Retinal pigment epithelial cell (primary cell): ENCODE measurements around the gene NEK8.
A peak's percentile ranks its signal among the peaks of the same experiment; 100 is the strongest.

Source experiments
- DNase-seq: peaks from one replicate; pipeline ENCODE4 v3.0.0-alpha.2; 2010; ENCODE audit warnings: low read depth
- H3K4me3 ChIP-seq: 2 replicates; pipeline ENCODE4 v1.5.1; 2011; ENCODE audit warnings: mild to moderate bottlenecking, low read length, control low read depth, moderate library complexity
- CTCF ChIP-seq: conservative IDR thresholded peaks from 2 replicates; pipeline ENCODE4 v1.5.1; 2011; ENCODE audit warnings: low read depth, low read length, control low read depth, inconsistent platforms

NEK8 gene

GRCh38 chr17:28728364-28729200 lies at the start of gene NEK8:
NEK8 (plus strand) TSS chr17:28728788; CDS start chr17:28728814, 26 bp downstream.
- peak within 1 kb of the TSS; percentile 88 for H3K4me3 ChIP-seq
- TF ChIP-seq CTCF, result no peak
- DNase-seq, result peak; percentile 64

- H3K4me3 ChIP-seq, result no peak overlapping the region
- no peak for TF ChIP-seq CTCF
- no peak for DNase-seq
These were observed 45.9 kb upstream of the NEK8 start for GRCh38 chr17:28682655-28683054.

- H3K4me3 ChIP-seq, result no peak overlapping the region
- no peak for TF ChIP-seq CTCF
- DNase-seq, result no peak
These were observed 43.6 kb upstream of the NEK8 start for GRCh38 chr17:28684963-28685362.

GRCh38 chr17:28685366-28685765 lies 43.2 kb upstream of the NEK8 start:
- TF ChIP-seq CTCF, result no peak
- no peak overlapping the region for H3K4me3 ChIP-seq
- DNase-seq, result no peak

- no peak for TF ChIP-seq CTCF
- no peak for DNase-seq
- no peak overlapping the region for H3K4me3 ChIP-seq
These were observed 42.3 kb upstream of the NEK8 start for GRCh38 chr17:28686296-28686695.

- TF ChIP-seq CTCF, result no peak
- no peak overlapping the region for H3K4me3 ChIP-seq
- no peak for DNase-seq
These were observed 40.1 kb upstream of the NEK8 start for GRCh38 chr17:28688481-28688880.

- no peak for TF ChIP-seq CTCF
- no peak overlapping the region for H3K4me3 ChIP-seq
- no peak for DNase-seq
These were observed 39.6 kb upstream of the NEK8 start for GRCh38 chr17:28689011-28689410.
